ENCODE measurements around the gene CEP164. TPM values are rescaled to one million over a fixed set of nuclear protein-coding genes. Genes with fewer than 3 reads are reported as not detected.

The CEP164 gene
- total RNA-seq, 4 donors from 2014 or later: 3.4 to 9.2 (median 5.8) TPM

GRCh38 chr11:117407016-117407415, 79.4 kb downstream of the CEP164 start:
- no peaks in the 10 kb centered on the region for H3K4me1 ChIP-seq
- H3K27ac ChIP-seq: no peak overlapping the region
- no peak for ATAC-seq
- peaks cover 0 to 31% of the 10 kb centered on the region in 2 donors for H3K36me3 ChIP-seq
- DNase-seq: no peak
- intact Hi-C loops (cut with DNase I; ENCODE audit: low total_unique reads) (no loop called here), in situ Hi-C loops (cut with MboI; ENCODE audit: low sequenced_read_pairs in 4 of 4) (no loop called here)
- no peak overlapping the region for H3K4me3 ChIP-seq
- TF ChIP-seq CTCF (IDR thresholded peaks at IDR 0.05 in 4 of 5, conservative IDR thresholded peaks at IDR 0.05 in 1 of 5) (no peak), POLR2A (IDR thresholded peaks at IDR 0.05) (no peak)
- no peaks in the 10 kb centered on the region for H3K9me3 ChIP-seq
- H3K27me3 ChIP-seq: no peaks in the 10 kb centered on the region

- DNase-seq: no peak
- no peaks in the 10 kb centered on the region for H3K4me1 ChIP-seq
- no peaks in the 10 kb centered on the region for H3K9me3 ChIP-seq
- peaks cover 0 to 31% of the 10 kb centered on the region in 2 donors for H3K36me3 ChIP-seq
- H3K27me3 ChIP-seq: no peaks in the 10 kb centered on the region
- in situ Hi-C loops (cut with MboI; ENCODE audit: low sequenced_read_pairs in 4 of 4): no loop called here
- no peak overlapping the region for H3K27ac ChIP-seq
- ATAC-seq: no peak
- intact Hi-C loops (cut with DNase I; ENCODE audit: low total_unique reads): no loop called here
- no peak overlapping the region for H3K4me3 ChIP-seq
- TF ChIP-seq POLR2A (IDR thresholded peaks at IDR 0.05) (no peak), CTCF (IDR thresholded peaks at IDR 0.05 in 4 of 5, conservative IDR thresholded peaks at IDR 0.05 in 1 of 5) (no peak)
These were observed 80.7 kb downstream of the CEP164 start for GRCh38 chr11:117408356-117408755.

GRCh38 chr11:117409511-117409910, 81.9 kb downstream of the CEP164 start:
- intact Hi-C loops (cut with DNase I; ENCODE audit: low total_unique reads): no loop called here
- TF ChIP-seq POLR2A (IDR thresholded peaks at IDR 0.05): no peak
- no peak for TF ChIP-seq CTCF (IDR thresholded peaks at IDR 0.05 in 4 of 5, conservative IDR thresholded peaks at IDR 0.05 in 1 of 5)
- Histone ChIP-seq H3K27me3 (no peaks in the 10 kb centered on the region), H3K9me3 (no peaks in the 10 kb centered on the region), H3K4me3 (no peak overlapping the region), H3K27ac (no peak overlapping the region), H3K36me3 (peaks cover 0 to 28% of the 10 kb centered on the region in 2 donors), H3K4me1 (no peaks in the 10 kb centered on the region)
- in situ Hi-C loops (cut with MboI; ENCODE audit: low sequenced_read_pairs in 4 of 4): no loop called here
- ATAC-seq (no peak), DNase-seq (no peak)

- Histone ChIP-seq H3K27me3 (no peaks in the 10 kb centered on the region), H3K4me3 (no peak overlapping the region), H3K27ac (no peak overlapping the region), H3K36me3 (peaks cover 0 to 21% of the 10 kb centered on the region in 2 donors), H3K9me3 (no peaks in the 10 kb centered on the region), H3K4me1 (no peaks in the 10 kb centered on the region)
- intact Hi-C loops (cut with DNase I; ENCODE audit: low total_unique reads): no loop called here
- no peak for TF ChIP-seq POLR2A (IDR thresholded peaks at IDR 0.05)
- no peak for TF ChIP-seq CTCF (IDR thresholded peaks at IDR 0.05 in 4 of 5, conservative IDR thresholded peaks at IDR 0.05 in 1 of 5)
- ATAC-seq (no peak), DNase-seq (no peak)
- in situ Hi-C loops (cut with MboI; ENCODE audit: low sequenced_read_pairs in 4 of 4): no loop called here
These were observed 82.6 kb downstream of the CEP164 start for GRCh38 chr11:117410238-117410637.

All from gastrocnemius medialis (tissue), 4 donors.